Esophagus squamous epithelium (tissue), 5 donors: ENCODE results near the gene TMEM41B. TPM values are rescaled to one million over a fixed set of nuclear protein-coding genes. Genes with fewer than 3 reads are reported as not detected.

ENCODE experiments used
- DNase-seq: peaks from one replicate; lab custom pipeline; 2025; lab: John Stamatoyannopoulos, UW
- H3K27ac ChIP-seq, 4 donors: fragments of 200-600 bp; sonication (generic); one replicate each; pipeline ENCODE4 v1.5.1; 2016 to 2019; ENCODE audit warnings: mild to moderate bottlenecking in 1 of 4
- H3K27me3 ChIP-seq, 4 donors: fragments of 200-600 bp; sonication (generic); 1 replicate in 3 of 4; 2 replicates in 1 of 4; pipeline versions ENCODE4 v1.5.1 to v1.6.0; 2017 to 2021; ENCODE audit warnings: antibody characterized with exemption in 1 of 4
- H3K36me3 ChIP-seq, 3 donors: fragments of 200-600 bp; sonication (generic); one replicate each; pipeline ENCODE4 v1.5.1; 2016 to 2019
- H3K4me1 ChIP-seq, 3 donors: fragments of 200-600 bp; sonication (generic); one replicate each; pipeline ENCODE4 v1.5.1; 2017 to 2019
- H3K4me3 ChIP-seq, 4 donors: fragments of 200-600 bp; sonication (generic); 1 replicate in 3 of 4; 2 replicates in 1 of 4; pipeline ENCODE4 v1.5.1; 2016 to 2019; ENCODE audit warnings: mild to moderate bottlenecking in 2 of 4, moderate library complexity in 1 of 4
- H3K9me3 ChIP-seq, 3 donors: fragments of 200-600 bp; sonication (generic); one replicate each; pipeline ENCODE4 v1.5.1; 2016 to 2019
- CTCF ChIP-seq, 6 experiments: fragments of 450-650 bp in 4 of 6; fragments of 200-600 bp in 2 of 6; sonication (generic) in 2 of 6; IDR thresholded peaks; one replicate each; pipeline ENCODE4 v1.5.1; 2016 to 2019; ENCODE audit warnings: antibody characterized with exemption in 6 of 6, mild to moderate bottlenecking in 4 of 6, moderate library complexity in 4 of 6
- POLR2A ChIP-seq, 4 donors: fragments of 450-650 bp; IDR thresholded peaks; one replicate each; pipeline ENCODE4 v1.6.1; 2017; ENCODE audit warnings: antibody characterized with exemption in 4 of 4, mild to moderate bottlenecking in 4 of 4, moderate library complexity in 3 of 4
- WGBS, 2 donors: methylation state at CpG; one replicate each; pipeline ENCODE4 v1.1.5; 2018; 5-methylcytosine and 5-hydroxymethylcytosine counted together
- intact Hi-C: fragments of 100-400 bp; cut with DNase I; formaldehyde crosslinking; loops from one replicate; pipeline ENCODE4 v1.15.0; 2022
- total RNA-seq, 4 donors: library from RNA; depleted of rRNA; stranded (reverse); fragments of >200 nt; gene quantifications; one replicate each; pipeline ENCODE4 v1.1.0, GENCODE V29; 2016
- donor health status: DM: yes; HTN: yes; CAD: no.

TMEM41B gene
- total RNA-seq, 4 donors from 2014 or later = 27.6 to 49.6 (median 34.9) TPM

GRCh38 chr11:9267680-9268079 is 46.7 kb downstream of the TMEM41B start:
- TF ChIP-seq CTCF (IDR thresholded peaks at IDR 0.05) (no peak), POLR2A (IDR thresholded peaks at IDR 0.05) (no peak)
- H3K4me1 ChIP-seq = peaks cover 9 to 26% (median 9%) of the 10 kb centered on the region in 3 donors
- no peaks in the 10 kb centered on the region for H3K36me3 ChIP-seq
- no peak for DNase-seq
- 82 to 84% methylated on average over 4 of the region's 4 CpGs for WGBS, 2 donors
- peaks cover 0 to 8% (median 0%) of the 10 kb centered on the region in 4 donors for H3K27me3 ChIP-seq
- H3K4me3 ChIP-seq = no peak overlapping the region
- intact Hi-C loops = no loop called here
- H3K9me3 ChIP-seq = no peaks in the 10 kb centered on the region
- no peak overlapping the region for H3K27ac ChIP-seq

- H3K27me3 ChIP-seq = peaks cover 0 to 8% (median 0%) of the 10 kb centered on the region in 4 donors
- 88 to 100% methylated on average over 6 to 8 of the region's 8 CpGs for WGBS, 2 donors
- H3K4me1 ChIP-seq = peaks cover 9 to 31% (median 9%) of the 10 kb centered on the region in 3 donors
- H3K4me3 ChIP-seq = no peak overlapping the region
- intact Hi-C loops = no loop called here
- H3K27ac ChIP-seq = no peak overlapping the region
- no peaks in the 10 kb centered on the region for H3K9me3 ChIP-seq
- H3K36me3 ChIP-seq = no peaks in the 10 kb centered on the region
- DNase-seq = no peak
- TF ChIP-seq CTCF (IDR thresholded peaks at IDR 0.05) (no peak), POLR2A (IDR thresholded peaks at IDR 0.05) (no peak)
These were observed 47.5 kb downstream of the TMEM41B start for GRCh38 chr11:9266926-9267325.

- Histone ChIP-seq H3K9me3 (no peaks in the 10 kb centered on the region), H3K4me1 (peaks cover 9 to 34% (median 10%) of the 10 kb centered on the region in 3 donors), H3K36me3 (no peaks in the 10 kb centered on the region), H3K27ac (peak overlapping the region in 2 of 4 donors; percentile 86 to 95), H3K4me3 (no peak overlapping the region), H3K27me3 (peaks cover 0 to 8% (median 0%) of the 10 kb centered on the region in 4 donors)
- TF ChIP-seq CTCF (IDR thresholded peaks at IDR 0.05) = no peak
- no peak for TF ChIP-seq POLR2A (IDR thresholded peaks at IDR 0.05)
- intact Hi-C loops = no loop called here
- DNase-seq = no peak
- 75 to 76% methylated on average over 7 to 11 of the region's 13 CpGs for WGBS, 2 donors
These were observed 48.2 kb downstream of the TMEM41B start for GRCh38 chr11:9266132-9266736.

- Histone ChIP-seq H3K36me3 (no peaks in the 10 kb centered on the region), H3K4me1 (peaks cover 9 to 42% (median 18%) of the 10 kb centered on the region in 3 donors), H3K27me3 (peaks cover 0 to 8% (median 0%) of the 10 kb centered on the region in 4 donors), H3K9me3 (no peaks in the 10 kb centered on the region), H3K27ac (peak within 1 kb of the TSS; percentile 86 to 95 (median 90)), H3K4me3 (peak within 1 kb of the TSS; percentile 69 to 88 (median 74))
- intact Hi-C loops = no loop called here
- WGBS, 2 donors = 26 to 27% methylated on average over 15 to 16 of the region's 63 CpGs
- DNase-seq = peak; percentile 8
- TF ChIP-seq CTCF (IDR thresholded peaks at IDR 0.05) (no peak), POLR2A (IDR thresholded peaks at IDR 0.05) (peak in 3 of 4 donors; percentile 57 to 85 (median 69))
These were observed 48.9 kb downstream of the TMEM41B start, which contains the start of gene DENND5A for GRCh38 chr11:9265211-9266131. Gene DENND5A, minus strand, starts transcription at chr11:9265350. Its CDS starts 281 bp downstream, at chr11:9265069.
